GM19463 (cell line): Measurements from ENCODE around the gene ANAPC5.
"Not testable (repeated sequence)": the region's sequence is repeated elsewhere in the genome, so short reads cannot be mapped to it uniquely, and the experiment has no call there.

Source experiments
- ATAC-seq: cut with Tn5 transposase; IDR thresholded peaks from one replicate; pipeline ENCODE4 v1.9.1; 2021; ENCODE audit warnings: mild to moderate bottlenecking, moderate library complexity; ENCODE audit not compliant: unreplicated experiment

Gene ANAPC5

GRCh38 chr12:121351820-121352681, at the start of gene ANAPC5:
Gene ANAPC5 (minus strand): TSS chr12:121352411. CDS start chr12:121352340, 71 bp downstream.
- ATAC-seq: peak; percentile 100

GRCh38 chr12:121400332-121401139, 48.3 kb upstream of the ANAPC5 start:
- peak; percentile 39 for ATAC-seq

GRCh38 chr12:121399391-121400331, 47.5 kb upstream of the ANAPC5 start, which contains the start of gene RNF34:
Gene RNF34 (plus strand): TSS chr12:121400118. CDS start chr12:121400213, 95 bp downstream.
- peak; percentile 88 for ATAC-seq

GRCh38 chr12:121398355-121398754, 46.1 kb upstream of the ANAPC5 start:
- ATAC-seq: no peak

- no peak for ATAC-seq
Observed at GRCh38 chr12:121397521-121397920, 45.3 kb upstream of the ANAPC5 start.

- no peak for ATAC-seq
Observed at GRCh38 chr12:121392325-121392716, 40.1 kb upstream of the ANAPC5 start.

GRCh38 chr12:121391619-121392324, 39.6 kb upstream of the ANAPC5 start:
- ATAC-seq: no peak

GRCh38 chr12:121390856-121391255, 38.6 kb upstream of the ANAPC5 start:
- no peak for ATAC-seq

- no peak for ATAC-seq
Observed at GRCh38 chr12:121388421-121388981, 36.3 kb upstream of the ANAPC5 start.

- ATAC-seq: not testable (repeated sequence)
Observed at GRCh38 chr12:121384891-121385290, 32.7 kb upstream of the ANAPC5 start.

GRCh38 chr12:121383601-121384021, 31.4 kb upstream of the ANAPC5 start:
- no peak for ATAC-seq

GRCh38 chr12:121379945-121380344, 27.7 kb upstream of the ANAPC5 start:
- no peak for ATAC-seq

GRCh38 chr12:121378736-121379135, 26.5 kb upstream of the ANAPC5 start:
- ATAC-seq: no peak

- no peak for ATAC-seq
Observed at GRCh38 chr12:121376754-121377697, 24.8 kb upstream of the ANAPC5 start.

- ATAC-seq: not testable (repeated sequence)
Observed at GRCh38 chr12:121374945-121375584, 22.9 kb upstream of the ANAPC5 start.

- ATAC-seq: not testable (repeated sequence)
Observed at GRCh38 chr12:121374336-121374735, 22.1 kb upstream of the ANAPC5 start.

- ATAC-seq: no peak
Observed at GRCh38 chr12:121373755-121374154, 21.5 kb upstream of the ANAPC5 start.

GRCh38 chr12:121371404-121371803, 19.2 kb upstream of the ANAPC5 start:
- ATAC-seq: no peak
